Mesenchymal stem cell (in vitro differentiated cells and primary cell): Measurements from ENCODE around the gene CAMSAP2.

Experiments
- DNase-seq: peaks from one replicate; pipeline ENCODE4 v3.0.0-alpha.2; 2013
- H2AFZ ChIP-seq: one replicate; pipeline ENCODE4 v1.6.1; 2013; ENCODE audit warnings: low read depth, mild to moderate bottlenecking, control low read depth, inconsistent platforms, low read length, moderate library complexity
- H2AK5ac ChIP-seq: 2 replicates; pipeline ENCODE4 v1.6.1; 2013; ENCODE audit warnings: low read length, moderate library complexity, mild to moderate bottlenecking, inconsistent platforms; ENCODE audit not compliant: severe bottlenecking
- H2BK120ac ChIP-seq: one replicate; pipeline ENCODE4 v1.6.1; 2013; ENCODE audit warnings: low read depth, mild to moderate bottlenecking, inconsistent platforms, low read length, moderate library complexity
- H2BK12ac ChIP-seq, 2 experiments: one replicate each; pipeline ENCODE4 v1.6.1; 2013; ENCODE audit warnings: inconsistent platforms in 2 of 2, low read length in 2 of 2, mild to moderate bottlenecking in 2 of 2, moderate library complexity in 2 of 2, control low read depth in 1 of 2
- H2BK15ac ChIP-seq: one replicate; pipeline ENCODE4 v1.6.1; 2013; ENCODE audit warnings: mild to moderate bottlenecking, low read depth, inconsistent platforms; ENCODE audit not compliant: poor library complexity, severe bottlenecking
- H2BK5ac ChIP-seq: 2 replicates; pipeline ENCODE4 v1.6.1; 2013; ENCODE audit warnings: low read depth, mild to moderate bottlenecking, low read length, control low read depth, inconsistent platforms; ENCODE audit not compliant: poor library complexity, severe bottlenecking
- H3K14ac ChIP-seq, 2 experiments: one replicate each; pipeline ENCODE4 v1.6.1; 2013; ENCODE audit warnings: inconsistent platforms in 2 of 2, low read length in 2 of 2, control low read depth in 1 of 2, mild to moderate bottlenecking in 1 of 2, moderate library complexity in 1 of 2
- H3K18ac ChIP-seq, 2 experiments: one replicate each; pipeline ENCODE4 v1.6.1; 2013; ENCODE audit warnings: inconsistent platforms in 2 of 2, low read length in 2 of 2, control low read depth in 1 of 2, low read depth in 1 of 2, mild to moderate bottlenecking in 1 of 2
- H3K23ac ChIP-seq, 2 experiments: one replicate each; pipeline ENCODE4 v1.6.1; 2013; ENCODE audit warnings: inconsistent platforms in 2 of 2, low read length in 2 of 2, mild to moderate bottlenecking in 2 of 2, moderate library complexity in 2 of 2, control low read depth in 1 of 2
- H3K27ac ChIP-seq: 2 replicates; pipeline ENCODE4 v1.5.1; 2013; ENCODE audit warnings: mild to moderate bottlenecking, moderate library complexity, low read length, control low read depth, inconsistent platforms; ENCODE audit not compliant: poor library complexity, severe bottlenecking
- H3K27me3 ChIP-seq, 2 experiments: 2 replicates each; pipeline versions ENCODE4 v1.6.1 to v1.7.0; 2013; ENCODE audit warnings: low read length in 2 of 2, mild to moderate bottlenecking in 2 of 2, moderate library complexity in 2 of 2, control low read depth in 1 of 2, inconsistent platforms in 1 of 2; ENCODE audit not compliant: control insufficient read depth in 1 of 2, insufficient read depth in 1 of 2
- H3K36me3 ChIP-seq, 2 experiments: 2 replicates each; pipeline versions ENCODE4 v1.6.1 to v1.7.0; 2013; ENCODE audit warnings: low read length in 2 of 2, control low read depth in 1 of 2, inconsistent platforms in 1 of 2, low read depth in 1 of 2, mild to moderate bottlenecking in 1 of 2; ENCODE audit not compliant: insufficient read depth in 2 of 2, control insufficient read depth in 1 of 2
- H3K4ac ChIP-seq, 2 experiments: one replicate each; pipeline ENCODE4 v1.6.1; 2013; ENCODE audit warnings: inconsistent platforms in 2 of 2, low read length in 2 of 2, mild to moderate bottlenecking in 2 of 2, moderate library complexity in 2 of 2, control low read depth in 1 of 2, low read depth in 1 of 2
- H3K4me1 ChIP-seq: 2 replicates; pipeline ENCODE4 v1.6.1; 2013; ENCODE audit warnings: low read depth, low read length, control low read depth; ENCODE audit not compliant: control insufficient read depth, insufficient read depth
- H3K4me2 ChIP-seq: 2 replicates; pipeline ENCODE4 v1.6.1; 2013; ENCODE audit warnings: low read length, mild to moderate bottlenecking, inconsistent platforms; ENCODE audit not compliant: poor library complexity, severe bottlenecking
- H3K4me3 ChIP-seq, 2 experiments: 2 replicates each; pipeline versions ENCODE4 v1.5.1 to v1.7.0; 2013; ENCODE audit warnings: low read length in 2 of 2, mild to moderate bottlenecking in 2 of 2, control low read depth in 1 of 2, low read depth in 1 of 2; ENCODE audit not compliant: insufficient read depth in 1 of 2
- H3K79me1 ChIP-seq: replicated peaks from 2 replicates; pipeline ENCODE4 v1.6.1; 2013; ENCODE audit warnings: mild to moderate bottlenecking, control low read depth, low read length, inconsistent platforms; ENCODE audit not compliant: poor library complexity, severe bottlenecking
- H3K9ac ChIP-seq: 2 replicates; pipeline ENCODE4 v1.7.0; 2013; ENCODE audit warnings: mild to moderate bottlenecking, low read length, moderate library complexity
- H3K9me3 ChIP-seq: 2 replicates; pipeline ENCODE4 v1.7.0; 2013; ENCODE audit warnings: mild to moderate bottlenecking, low read length; ENCODE audit not compliant: control insufficient read depth
- H4K8ac ChIP-seq: one replicate; pipeline ENCODE4 v1.6.1; 2013; ENCODE audit warnings: inconsistent platforms, mild to moderate bottlenecking, low read length, moderate library complexity
- H4K91ac ChIP-seq: one replicate; pipeline ENCODE4 v1.6.1; 2013; ENCODE audit warnings: mild to moderate bottlenecking, low read length, inconsistent platforms
- WGBS: methylation state at CpG from one replicate; pipeline ENCODE4 v1.1.7; 2013; ENCODE audit warnings: mixed read lengths; 5-methylcytosine and 5-hydroxymethylcytosine counted together

CAMSAP2 gene

DNA sequence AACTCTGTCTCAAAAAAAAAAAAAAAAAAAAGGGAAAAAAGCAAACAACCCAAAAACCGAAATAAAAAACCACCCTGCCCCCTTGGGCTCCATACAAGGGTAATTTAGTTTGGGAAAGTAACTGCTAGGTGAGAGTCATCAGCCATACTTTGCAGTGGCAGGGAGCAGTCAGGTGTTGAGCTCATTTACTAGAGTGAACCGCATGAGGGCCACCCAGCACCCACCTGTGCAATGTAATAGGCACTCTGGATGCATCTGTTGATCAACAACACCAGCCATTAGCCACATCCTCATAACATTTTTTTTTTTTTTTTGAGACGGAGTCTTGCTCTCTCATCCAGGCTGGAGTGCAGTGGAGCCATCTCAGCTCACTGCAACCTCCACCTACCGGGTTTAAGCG lies 165.1 kb downstream of the CAMSAP2 start:
- no peak overlapping the region for H2BK15ac ChIP-seq
- H3K14ac ChIP-seq: no peak overlapping the region
- no peak overlapping the region for H2BK12ac ChIP-seq
- no peak overlapping the region for H3K23ac ChIP-seq
- no peak overlapping the region for H2BK120ac ChIP-seq
- H3K27me3 ChIP-seq: peaks cover 0 to 49% of the 10 kb centered on the region in 2 experiments
- no peak overlapping the region for H3K4me3 ChIP-seq
- no peak overlapping the region for H2AK5ac ChIP-seq
- H4K91ac ChIP-seq: no peak overlapping the region
- H3K4me2 ChIP-seq: no peak overlapping the region
- no peak overlapping the region for H4K8ac ChIP-seq
- H3K18ac ChIP-seq: no peak overlapping the region
- WGBS: 94% methylated on average over 4 of the region's 5 CpGs
- H3K27ac ChIP-seq: no peak overlapping the region
- H2BK5ac ChIP-seq: no peak overlapping the region
- no peak for DNase-seq
- H3K79me1 ChIP-seq: peaks cover 24% of the 10 kb centered on the region
- no peaks in the 10 kb centered on the region for H3K9me3 ChIP-seq
- no peak overlapping the region for H2AFZ ChIP-seq
- H3K4ac ChIP-seq: no peak overlapping the region
- H3K36me3 ChIP-seq: peaks cover 0 to 64% of the 10 kb centered on the region in 2 experiments
- peaks cover 8% of the 10 kb centered on the region for H3K4me1 ChIP-seq
- H3K9ac ChIP-seq: no peak overlapping the region

DNA sequence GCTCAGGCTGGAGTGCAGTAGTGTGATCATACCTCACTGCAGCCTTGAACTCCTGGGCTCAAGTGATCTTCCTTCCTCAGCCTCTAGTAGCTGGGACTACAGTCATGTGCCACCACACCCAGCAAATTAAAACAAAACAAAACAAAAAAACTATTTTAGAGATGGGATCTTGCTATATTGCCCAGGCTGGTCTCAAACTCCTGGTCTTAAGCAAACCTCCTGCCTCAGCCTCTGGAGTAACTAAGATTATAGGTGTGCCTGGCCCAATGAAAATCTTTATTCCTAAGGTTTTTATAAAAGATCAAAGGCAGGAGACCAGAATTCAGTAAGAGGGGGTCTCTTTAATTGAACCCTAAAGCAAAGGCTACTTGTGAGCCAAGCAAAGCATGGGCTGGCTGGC lies 166.1 kb downstream of the CAMSAP2 start:
- H3K9ac ChIP-seq: no peak overlapping the region
- no peak overlapping the region for H4K91ac ChIP-seq
- no peaks in the 10 kb centered on the region for H3K9me3 ChIP-seq
- no peak overlapping the region for H2BK15ac ChIP-seq
- peaks cover 6% of the 10 kb centered on the region for H3K4me1 ChIP-seq
- H3K36me3 ChIP-seq: peaks cover 0 to 60% of the 10 kb centered on the region in 2 experiments
- no peak overlapping the region for H2AFZ ChIP-seq
- no peak overlapping the region for H2BK120ac ChIP-seq
- DNase-seq: no peak
- H4K8ac ChIP-seq: no peak overlapping the region
- H3K27ac ChIP-seq: no peak overlapping the region
- no peak overlapping the region for H2AK5ac ChIP-seq
- no peak overlapping the region for H3K14ac ChIP-seq
- peaks cover 17% of the 10 kb centered on the region for H3K79me1 ChIP-seq
- no peak overlapping the region for H2BK5ac ChIP-seq
- H3K4ac ChIP-seq: no peak overlapping the region
- H3K4me3 ChIP-seq: no peak overlapping the region
- no peak overlapping the region for H3K4me2 ChIP-seq
- H3K27me3 ChIP-seq: peaks cover 0 to 48% of the 10 kb centered on the region in 2 experiments
- no peak overlapping the region for H3K18ac ChIP-seq
- H3K23ac ChIP-seq: no peak overlapping the region
- no peak overlapping the region for H2BK12ac ChIP-seq

DNA sequence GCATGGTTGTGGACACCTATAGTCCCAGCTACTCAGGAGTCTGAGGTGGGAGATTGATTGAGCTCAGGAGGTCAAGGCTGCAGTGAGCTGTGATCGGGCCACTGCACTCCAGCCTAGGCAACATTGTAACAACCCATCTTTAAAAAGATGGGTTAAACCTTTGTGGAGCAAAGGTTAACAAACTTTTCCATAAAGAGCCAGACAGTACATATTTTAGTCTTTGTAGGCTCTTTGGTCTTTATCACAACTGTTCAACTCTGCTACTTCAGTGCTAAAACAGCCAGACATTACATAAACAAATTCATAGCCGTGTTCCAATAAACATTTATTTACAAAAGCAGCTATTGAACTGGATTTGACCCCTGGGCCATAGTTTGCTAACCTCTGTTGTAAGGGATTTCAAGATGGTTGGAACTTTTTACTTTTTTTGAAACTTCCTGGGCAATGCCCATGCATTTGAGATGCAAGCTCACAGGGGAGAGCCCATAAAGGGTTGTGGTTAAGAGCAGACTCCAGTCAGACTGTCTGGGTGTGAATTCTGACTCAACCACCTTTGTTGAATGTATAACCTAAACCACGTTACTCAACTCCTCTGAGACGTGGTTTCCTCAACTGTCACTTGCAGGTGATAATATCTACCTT lies 166.8 kb downstream of the CAMSAP2 start:
- H3K4ac ChIP-seq: no peak overlapping the region
- no peak overlapping the region for H3K27ac ChIP-seq
- no peak overlapping the region for H4K8ac ChIP-seq
- peaks cover 6% of the 10 kb centered on the region for H3K4me1 ChIP-seq
- no peak overlapping the region for H3K18ac ChIP-seq
- H3K23ac ChIP-seq: no peak overlapping the region
- no peak overlapping the region for H2BK12ac ChIP-seq
- H3K4me2 ChIP-seq: no peak overlapping the region
- H3K27me3 ChIP-seq: peaks cover 0 to 45% of the 10 kb centered on the region in 2 experiments
- WGBS: no CpG with 5 or more reads among the region's 4 CpGs
- no peak overlapping the region for H2BK120ac ChIP-seq
- H2BK5ac ChIP-seq: no peak overlapping the region
- no peak overlapping the region for H2AK5ac ChIP-seq
- H3K9ac ChIP-seq: no peak overlapping the region
- no peak overlapping the region for H3K4me3 ChIP-seq
- no peaks in the 10 kb centered on the region for H3K9me3 ChIP-seq
- H3K79me1 ChIP-seq: peaks cover 10% of the 10 kb centered on the region
- DNase-seq: peak; percentile 38
- no peak overlapping the region for H2BK15ac ChIP-seq
- H4K91ac ChIP-seq: no peak overlapping the region
- no peak overlapping the region for H3K14ac ChIP-seq
- H3K36me3 ChIP-seq: peaks cover 0 to 54% of the 10 kb centered on the region in 2 experiments
- H2AFZ ChIP-seq: no peak overlapping the region

DNA sequence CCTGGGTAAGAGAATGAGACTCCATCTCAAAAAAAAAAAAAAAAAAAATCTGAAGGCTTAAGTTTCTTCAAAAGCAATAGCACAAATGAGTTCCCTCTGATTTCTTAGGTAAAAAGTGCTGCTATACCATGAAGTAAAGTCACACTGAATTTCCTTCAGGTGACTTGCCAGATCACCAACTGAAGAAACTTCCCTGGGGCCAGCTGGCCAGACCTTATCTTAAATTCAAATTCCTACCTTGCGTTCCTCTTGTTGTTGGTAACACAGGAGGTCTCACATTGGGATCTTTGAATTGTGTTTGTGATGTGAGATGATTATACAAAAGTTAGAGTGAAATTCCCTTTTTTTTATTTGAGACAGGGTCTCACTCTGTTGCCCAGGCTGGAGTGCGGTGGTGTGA lies 167.8 kb downstream of the CAMSAP2 start:
- no peak overlapping the region for H3K9ac ChIP-seq
- H3K14ac ChIP-seq: no peak overlapping the region
- H4K91ac ChIP-seq: no peak overlapping the region
- H3K4ac ChIP-seq: no peak overlapping the region
- no peak overlapping the region for H3K4me3 ChIP-seq
- H2AK5ac ChIP-seq: no peak overlapping the region
- H3K36me3 ChIP-seq: peaks cover 0 to 52% of the 10 kb centered on the region in 2 experiments
- H2BK12ac ChIP-seq: no peak overlapping the region
- WGBS: 95% methylated on average over 2 of the region's 2 CpGs
- H3K4me2 ChIP-seq: no peak overlapping the region
- H3K23ac ChIP-seq: no peak overlapping the region
- H2BK5ac ChIP-seq: no peak overlapping the region
- H3K4me1 ChIP-seq: peaks cover 6% of the 10 kb centered on the region
- no peak overlapping the region for H2BK15ac ChIP-seq
- H4K8ac ChIP-seq: no peak overlapping the region
- H2BK120ac ChIP-seq: no peak overlapping the region
- no peaks in the 10 kb centered on the region for H3K9me3 ChIP-seq
- H3K27me3 ChIP-seq: peaks cover 0 to 39% of the 10 kb centered on the region in 2 experiments
- no peak overlapping the region for H2AFZ ChIP-seq
- no peak for DNase-seq
- H3K18ac ChIP-seq: no peak overlapping the region
- H3K79me1 ChIP-seq: peaks cover 6% of the 10 kb centered on the region
- H3K27ac ChIP-seq: no peak overlapping the region
